Tibial artery (tissue), 4 donors: ENCODE measurements around the gene IL6R.
A peak's percentile ranks its signal among the peaks of the same experiment; 100 is the strongest.

Experiments used
- DNase-seq, 2 donors: peaks; one replicate each; pipeline ENCODE4 v3.0.0-alpha.2; 2019
- H3K27ac ChIP-seq, 2 donors: fragments of 200-600 bp; sonication (generic) in 1 of 2; 1 replicate in 1 of 2; 2 replicates in 1 of 2; pipeline ENCODE4 v1.5.1; 2018 to 2019; ENCODE audit warnings: mild to moderate bottlenecking in 1 of 2
- H3K27me3 ChIP-seq, 2 donors: fragments of 200-600 bp; sonication (generic) in 1 of 2; one replicate each; pipeline versions ENCODE4 v1.5.1 to v1.6.0; 2016 to 2019
- H3K36me3 ChIP-seq, 3 donors: fragments of 200-600 bp; sonication (generic) in 2 of 3; one replicate each; pipeline ENCODE4 v1.5.1; 2016 to 2019; ENCODE audit warnings: mild to moderate bottlenecking in 2 of 3
- H3K4me1 ChIP-seq, 4 donors: fragments of 200-600 bp; sonication (generic) in 2 of 4; 1 replicate in 3 of 4; 2 replicates in 1 of 4; pipeline ENCODE4 v1.5.1; 2016 to 2019
- H3K4me3 ChIP-seq, 2 donors: fragments of 200-600 bp; sonication (generic) in 1 of 2; 1 replicate in 1 of 2; 2 replicates in 1 of 2; pipeline ENCODE4 v1.5.1; 2018 to 2019; ENCODE audit warnings: mild to moderate bottlenecking in 2 of 2
- H3K9me3 ChIP-seq, 3 donors: fragments of 200-600 bp; sonication (generic) in 1 of 3; one replicate each; pipeline ENCODE4 v1.5.1; 2016 to 2019
- CTCF ChIP-seq, 2 experiments: fragments of 200-600 bp in 1 of 2; fragments of 450-650 bp in 1 of 2; IDR thresholded peaks; one replicate each; pipeline ENCODE4 v1.5.1; 2017 to 2019; ENCODE audit warnings: antibody characterized with exemption in 2 of 2, mild to moderate bottlenecking in 1 of 2, moderate library complexity in 1 of 2
- intact Hi-C: fragments of 100-400 bp; cut with DNase I; formaldehyde crosslinking; loops from one replicate; pipeline ENCODE4 v1.15.0; 2023; ENCODE audit warnings: low total_unique reads

The IL6R gene

DNA sequence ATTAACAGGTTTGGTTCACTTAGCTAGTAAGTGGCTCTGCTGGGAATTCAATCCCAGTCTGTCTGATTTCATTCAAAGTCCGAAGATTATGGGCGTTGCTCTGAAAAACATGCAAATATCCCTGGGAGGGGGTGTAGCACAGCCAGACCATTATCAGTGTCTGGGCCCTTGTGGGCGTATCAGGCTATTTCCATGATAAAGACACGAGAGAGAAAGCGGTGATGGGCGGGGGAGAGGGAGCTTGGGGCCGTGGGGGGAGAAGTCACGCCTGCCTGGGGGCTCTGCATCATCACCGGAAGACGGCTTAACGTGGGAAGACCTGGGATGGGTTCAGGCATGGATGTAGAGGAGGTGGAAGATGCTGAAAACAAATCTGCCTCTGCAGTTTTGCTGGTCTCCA lies 25.8 kb downstream of the IL6R start:
- Histone ChIP-seq H3K9me3 (no peaks in the 10 kb centered on the region), H3K4me1 (peaks cover 0 to 70% (median 49%) of the 10 kb centered on the region in 4 donors), H3K27me3 (no peaks in the 10 kb centered on the region), H3K36me3 (peaks cover 0 to 35% (median 15%) of the 10 kb centered on the region in 3 donors), H3K4me3 (no peak overlapping the region), H3K27ac (no peak overlapping the region)
- no peak for DNase-seq
- TF ChIP-seq CTCF (IDR thresholded peaks at IDR 0.05), result no peak
- intact Hi-C loops, result no loop called here

DNA sequence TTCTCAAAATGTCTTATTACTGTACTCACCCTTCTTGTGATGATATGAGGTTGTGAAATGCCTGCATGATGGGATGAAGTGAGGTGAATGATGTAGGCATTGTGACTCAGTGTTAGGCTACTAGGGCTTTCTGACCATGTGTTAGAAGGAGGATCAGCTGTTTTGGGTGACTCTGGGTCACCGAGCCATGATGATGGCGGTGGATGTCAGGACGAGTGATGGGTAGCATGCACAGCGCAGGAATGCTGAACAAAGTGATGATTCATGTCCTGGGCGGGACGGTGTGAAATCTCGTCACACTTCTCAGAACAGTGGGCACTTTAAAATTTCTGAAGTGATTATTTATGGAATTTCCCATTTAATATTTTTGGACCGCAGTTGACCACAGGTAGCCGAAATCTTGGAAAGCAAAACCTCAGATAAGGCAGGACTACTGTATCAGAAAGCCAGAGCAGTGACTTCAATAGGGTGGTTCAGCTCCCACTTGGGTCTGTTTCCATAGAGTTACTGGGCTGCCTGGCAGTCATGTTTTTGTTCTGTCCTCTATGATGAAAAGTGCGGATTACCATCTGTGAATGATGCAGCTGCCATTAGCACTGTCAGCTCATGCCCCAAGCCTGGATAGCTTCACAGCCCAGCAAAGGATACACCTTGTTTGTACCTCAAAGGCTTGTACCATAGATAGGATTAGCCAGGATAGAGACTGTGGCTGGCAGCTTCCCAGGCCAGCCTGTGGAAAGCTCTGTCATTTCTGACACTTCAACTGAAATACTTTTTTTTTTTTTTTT lies 26.6 kb downstream of the IL6R start:
- H3K9me3 ChIP-seq, result no peaks in the 10 kb centered on the region
- peaks cover 0 to 44% (median 23%) of the 10 kb centered on the region in 3 donors for H3K36me3 ChIP-seq
- DNase-seq, result no peak
- intact Hi-C loops, result no loop called here
- no peak for TF ChIP-seq CTCF (IDR thresholded peaks at IDR 0.05)
- peaks cover 0 to 79% (median 54%) of the 10 kb centered on the region in 4 donors for H3K4me1 ChIP-seq
- H3K4me3 ChIP-seq, result no peak overlapping the region
- no peaks in the 10 kb centered on the region for H3K27me3 ChIP-seq
- H3K27ac ChIP-seq, result no peak overlapping the region

- DNase-seq, result peak in 1 of 2 donors; percentile 60
- Histone ChIP-seq H3K9me3 (no peaks in the 10 kb centered on the region), H3K4me3 (no peak overlapping the region), H3K27me3 (no peaks in the 10 kb centered on the region), H3K36me3 (peaks cover 0 to 58% (median 32%) of the 10 kb centered on the region in 3 donors), H3K27ac (peak overlapping the region; percentile 89 to 95), H3K4me1 (peaks cover 0 to 76% (median 41%) of the 10 kb centered on the region in 4 donors)
- intact Hi-C loops, result no loop called here
- TF ChIP-seq CTCF (IDR thresholded peaks at IDR 0.05), result no peak
These were observed 28.1 kb downstream of the IL6R start for GRCh38 chr1:154433161-154433764.

GRCh38 chr1:154434346-154435085 lies 29.4 kb downstream of the IL6R start:
- peaks cover 0 to 60% (median 29%) of the 10 kb centered on the region in 3 donors for H3K36me3 ChIP-seq
- no peak for TF ChIP-seq CTCF (IDR thresholded peaks at IDR 0.05)
- peak; percentile 93 to 98 for DNase-seq
- H3K4me1 ChIP-seq, result peaks cover 0 to 74% (median 32%) of the 10 kb centered on the region in 4 donors
- H3K27me3 ChIP-seq, result no peaks in the 10 kb centered on the region
- no peaks in the 10 kb centered on the region for H3K9me3 ChIP-seq
- intact Hi-C loops, result loop anchor here (1.0 kb wide), 1 partner anchor 29 kb away; the partner anchor contains the start of gene IL6R
- peak overlapping the region; percentile 32 to 36 for H3K4me3 ChIP-seq
- H3K27ac ChIP-seq, result peak overlapping the region; percentile 89 to 95

DNA sequence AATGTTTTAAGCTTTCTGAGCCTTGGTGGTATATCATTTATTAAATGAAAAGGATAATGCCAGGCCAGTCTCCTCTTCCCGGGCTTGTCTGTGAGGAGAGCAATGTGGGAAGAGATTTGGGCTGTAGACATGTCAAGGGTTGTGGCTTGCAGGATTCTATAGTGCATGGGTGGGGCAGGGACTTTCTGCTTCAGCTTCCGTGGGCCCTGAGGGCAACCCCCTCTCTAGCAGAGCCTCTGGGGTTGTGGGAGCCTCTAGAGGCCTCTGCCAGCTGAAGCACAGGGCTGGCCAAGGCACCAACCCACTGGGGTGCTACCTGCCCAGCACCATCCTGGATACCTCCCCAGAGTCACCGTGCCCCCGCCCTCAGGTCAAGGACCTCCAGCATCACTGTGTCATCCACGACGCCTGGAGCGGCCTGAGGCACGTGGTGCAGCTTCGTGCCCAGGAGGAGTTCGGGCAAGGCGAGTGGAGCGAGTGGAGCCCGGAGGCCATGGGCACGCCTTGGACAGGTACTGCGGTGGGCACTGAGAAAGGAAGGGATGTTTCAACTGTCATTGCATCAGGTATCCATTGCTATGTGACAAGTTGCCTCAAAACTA lies 30.6 kb downstream of the IL6R start:
- Histone ChIP-seq H3K9me3 (no peaks in the 10 kb centered on the region), H3K4me3 (peak overlapping the region in 1 of 2 donors; percentile 36), H3K27me3 (no peaks in the 10 kb centered on the region), H3K27ac (peak overlapping the region; percentile 89 to 95), H3K4me1 (peaks cover 0 to 76% (median 28%) of the 10 kb centered on the region in 4 donors), H3K36me3 (peaks cover 0 to 61% (median 29%) of the 10 kb centered on the region in 3 donors)
- TF ChIP-seq CTCF (IDR thresholded peaks at IDR 0.05), result no peak
- intact Hi-C loops, result loop anchor here (1.0 kb wide), 1 partner anchor 30 kb away; the partner anchor contains the start of gene IL6R
- DNase-seq, result no peak
